HG03175 (cell line): ENCODE results near the gene GABRB2.

Experiments
- ATAC-seq: cut with Tn5 transposase; IDR thresholded peaks from one replicate; pipeline ENCODE4 v1.9.1; 2021; ENCODE audit warnings: mild to moderate bottlenecking, moderate library complexity; ENCODE audit not compliant: unreplicated experiment

The GABRB2 gene

DNA sequence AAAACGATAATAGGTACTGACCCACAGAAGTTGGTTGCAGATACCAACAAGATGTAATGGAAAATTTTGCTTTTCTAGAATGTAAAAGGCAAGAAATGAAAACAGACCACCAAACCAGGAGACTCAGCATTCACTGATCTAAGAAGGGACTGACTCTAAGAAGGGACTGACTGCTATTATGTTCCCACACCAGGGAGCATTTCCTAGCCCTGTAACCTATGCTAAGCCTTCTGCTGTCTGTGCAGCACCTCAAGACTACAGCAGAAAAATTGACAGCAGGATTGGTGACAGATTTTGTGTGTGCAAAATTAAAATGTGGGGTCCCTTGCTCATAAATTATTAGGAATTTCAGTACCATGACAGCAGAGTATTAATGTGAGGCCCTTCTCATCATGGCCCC, 154.8 kb downstream of the GABRB2 start:
- no peak for ATAC-seq

DNA sequence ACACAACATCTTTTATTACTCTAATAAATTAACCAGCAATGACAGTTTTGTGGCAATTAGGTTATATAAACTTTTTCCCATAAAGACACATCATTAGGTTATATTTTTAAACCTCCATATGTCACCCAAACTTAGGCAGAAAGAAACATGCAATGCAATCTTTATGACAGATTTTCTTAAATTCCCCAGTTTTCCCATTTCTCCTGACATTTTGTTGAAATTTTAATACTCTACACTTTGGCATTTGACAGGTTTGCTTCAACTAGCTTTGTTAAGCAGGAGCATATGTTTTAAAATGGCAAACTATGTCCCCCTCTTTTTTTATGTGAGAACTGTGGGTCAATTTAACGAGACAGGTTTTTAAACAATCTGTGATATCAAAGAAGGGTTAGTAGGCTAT, 155.5 kb downstream of the GABRB2 start:
- ATAC-seq = no peak

DNA sequence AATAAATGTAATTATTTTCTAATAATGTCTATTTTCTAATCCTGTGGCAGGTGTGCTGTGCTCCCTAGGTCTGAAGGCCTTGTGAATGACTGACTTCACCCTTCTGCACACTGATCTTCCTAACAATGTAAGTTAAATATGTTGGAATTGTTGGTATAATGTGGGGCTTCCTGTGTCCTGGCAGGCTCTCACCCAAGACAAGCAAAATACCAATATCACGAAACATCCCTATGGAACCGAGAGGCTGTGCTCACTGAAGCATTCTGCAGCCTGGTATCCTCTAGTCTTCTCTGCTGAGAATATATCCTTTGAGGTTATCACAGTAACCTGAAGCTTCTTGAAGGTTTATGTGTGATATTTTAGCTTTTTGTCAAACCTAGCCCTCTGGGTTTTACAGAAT, 159.4 kb downstream of the GABRB2 start:
- no peak for ATAC-seq

DNA sequence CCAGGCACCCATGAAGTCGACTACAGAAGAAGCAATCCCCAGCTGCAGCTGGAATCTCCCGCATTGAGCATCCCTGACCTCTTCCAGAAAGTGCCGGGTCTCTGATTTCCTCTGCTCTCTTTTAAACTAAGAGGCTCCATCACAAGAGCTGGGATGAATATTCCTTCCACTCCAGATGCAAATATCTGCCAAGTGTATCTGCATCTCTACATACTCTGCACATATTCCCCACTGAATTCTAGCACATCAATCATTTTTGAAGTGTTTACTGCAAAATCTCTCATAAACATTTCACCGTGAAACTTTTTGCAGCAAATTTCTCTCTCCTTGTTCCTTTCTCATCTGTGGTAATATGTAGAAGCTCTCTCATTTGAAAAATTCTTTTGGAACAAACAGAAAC, 161.5 kb downstream of the GABRB2 start:
- ATAC-seq = no peak

DNA sequence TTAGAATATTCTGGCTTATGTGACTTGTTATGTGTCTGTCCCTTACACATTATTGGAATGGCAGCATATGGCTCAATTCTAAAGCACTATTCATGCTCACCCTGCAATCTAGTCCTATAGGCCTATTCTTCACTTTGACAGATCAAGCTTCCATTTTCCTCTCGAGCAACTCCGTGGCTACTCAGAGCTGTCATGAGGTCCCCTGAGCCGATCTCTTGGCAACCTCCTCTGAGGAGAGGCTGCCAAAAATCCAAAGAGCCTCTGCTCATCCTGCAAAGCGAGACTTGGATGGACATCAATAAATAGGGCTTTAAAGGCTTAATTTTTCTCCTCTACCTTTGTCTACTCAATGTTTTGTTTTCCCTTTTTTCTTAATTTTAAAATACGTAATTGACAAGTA, 163.8 kb downstream of the GABRB2 start:
- ATAC-seq = no peak

DNA sequence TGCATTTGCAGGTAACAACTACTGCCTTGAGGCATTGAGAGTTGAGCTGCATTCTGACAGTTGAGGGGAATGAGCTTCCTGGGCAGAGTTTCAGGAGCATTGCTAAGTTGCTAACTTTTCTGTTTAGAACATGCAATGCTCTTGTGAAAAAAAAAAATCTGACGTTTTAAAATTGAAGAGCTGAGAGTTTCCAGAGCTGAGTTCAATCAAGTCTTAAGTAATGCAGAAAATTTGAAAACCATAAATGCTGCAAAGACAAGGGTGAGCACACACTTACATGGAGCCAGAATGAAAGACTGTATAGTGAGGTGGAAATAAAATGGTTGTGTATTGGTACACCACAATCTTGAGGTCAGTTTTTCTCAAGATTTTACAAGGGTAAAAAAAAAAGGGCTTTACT, 166.0 kb downstream of the GABRB2 start:
- no peak for ATAC-seq

DNA sequence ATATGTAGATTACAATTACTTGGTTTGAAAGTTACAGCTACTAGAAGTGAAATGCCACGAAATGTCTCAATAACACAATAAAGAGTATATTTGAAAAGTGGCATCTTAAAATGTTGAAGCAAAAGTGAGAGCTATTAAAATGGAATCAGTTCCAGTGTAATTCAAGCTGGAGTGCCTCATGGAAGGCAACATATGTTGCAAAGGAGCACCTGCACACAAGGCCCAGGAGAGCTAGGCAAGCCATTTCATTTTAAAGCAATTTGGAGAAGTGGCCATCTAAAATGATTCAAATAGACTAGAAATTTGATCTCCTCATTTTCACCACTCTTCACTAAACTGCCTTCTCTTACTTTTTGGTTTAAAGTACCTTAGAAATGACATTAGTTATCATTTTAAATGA, 167.8 kb downstream of the GABRB2 start:
- ATAC-seq = no peak

DNA sequence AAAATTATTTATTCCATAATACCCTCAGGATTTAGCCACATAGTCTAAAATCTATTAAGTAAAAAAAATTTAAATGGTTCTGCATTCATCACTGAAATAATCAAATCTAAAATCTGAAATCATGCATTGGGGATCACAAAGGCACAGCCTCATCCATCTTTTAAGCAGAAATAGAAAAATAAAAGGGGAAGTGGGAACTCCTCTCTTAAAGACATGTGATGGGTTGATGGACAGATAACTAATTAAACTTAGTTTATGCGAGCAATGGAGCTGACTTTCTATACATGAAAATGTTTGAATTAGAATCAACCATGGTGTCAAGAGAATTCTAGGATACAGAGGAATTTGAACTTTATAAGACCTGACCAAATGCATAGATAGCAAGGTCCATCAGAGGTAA, 170.5 kb downstream of the GABRB2 start:
- no peak for ATAC-seq

DNA sequence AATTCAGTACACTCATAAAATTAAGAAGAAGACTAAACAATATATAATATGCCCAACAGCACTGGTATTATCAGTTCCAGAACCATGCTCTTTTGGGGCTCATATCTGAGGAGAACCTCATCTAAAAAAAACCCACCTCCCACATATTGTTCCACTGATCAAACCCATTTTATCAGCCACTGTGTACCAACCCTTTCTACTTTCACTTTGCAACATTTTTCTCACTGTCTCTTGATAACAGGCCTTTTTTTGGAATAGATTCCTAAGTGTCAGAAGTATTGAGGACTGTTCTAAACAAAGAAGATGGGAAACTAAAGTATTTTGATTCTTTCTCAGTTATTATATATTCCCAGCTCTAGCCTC, 173.2 kb downstream of the GABRB2 start:
- ATAC-seq = no peak

DNA sequence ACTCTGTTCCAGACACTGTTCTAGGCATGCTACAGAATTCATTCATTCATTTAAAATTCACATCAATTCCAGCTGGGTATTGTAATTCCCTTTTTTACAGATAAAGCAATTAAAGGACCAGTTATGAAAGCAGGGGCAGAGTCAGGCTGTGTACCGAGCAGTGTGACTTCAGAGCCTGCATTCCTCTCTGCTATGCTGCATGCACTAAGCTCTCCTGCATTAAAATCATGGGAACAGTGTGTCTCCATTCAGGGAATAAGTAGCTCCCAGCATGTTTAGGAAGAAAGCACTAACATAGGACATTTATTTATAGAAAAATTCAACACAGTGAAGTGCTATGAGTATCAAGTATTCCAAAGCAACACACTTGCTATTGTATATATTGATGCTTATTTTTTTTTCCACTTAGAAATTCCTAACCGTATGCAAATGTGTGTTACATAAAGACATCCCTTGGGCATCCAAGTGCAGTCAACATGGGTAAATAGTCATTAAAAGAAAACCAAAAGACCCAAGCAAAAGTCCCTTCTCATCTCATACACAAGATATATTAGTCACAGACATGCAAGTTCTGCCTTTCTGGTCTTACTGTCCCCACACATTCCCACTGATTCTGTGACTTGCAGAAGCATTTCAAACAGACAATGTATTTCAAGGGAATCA, 173.7 kb downstream of the GABRB2 start:
- ATAC-seq = no peak

DNA sequence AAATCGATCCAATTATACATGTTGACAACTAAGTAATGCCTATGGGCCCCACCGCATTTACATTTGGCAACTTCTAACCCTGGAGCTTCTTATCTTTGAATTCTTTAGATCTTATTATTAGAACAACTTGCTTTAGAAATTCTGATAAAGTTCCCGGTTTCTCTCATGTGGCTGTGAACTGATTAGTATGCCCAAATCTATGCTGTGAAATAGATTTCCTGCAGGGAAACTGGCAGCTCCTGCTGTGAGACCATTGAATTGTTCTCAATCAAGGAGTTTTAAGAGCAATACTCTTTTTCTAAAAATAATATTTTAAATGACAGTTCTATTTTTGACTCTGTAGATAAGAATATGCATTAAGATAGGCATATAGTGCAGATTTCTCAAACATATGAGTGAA, 177.5 kb downstream of the GABRB2 start:
- no peak for ATAC-seq

DNA sequence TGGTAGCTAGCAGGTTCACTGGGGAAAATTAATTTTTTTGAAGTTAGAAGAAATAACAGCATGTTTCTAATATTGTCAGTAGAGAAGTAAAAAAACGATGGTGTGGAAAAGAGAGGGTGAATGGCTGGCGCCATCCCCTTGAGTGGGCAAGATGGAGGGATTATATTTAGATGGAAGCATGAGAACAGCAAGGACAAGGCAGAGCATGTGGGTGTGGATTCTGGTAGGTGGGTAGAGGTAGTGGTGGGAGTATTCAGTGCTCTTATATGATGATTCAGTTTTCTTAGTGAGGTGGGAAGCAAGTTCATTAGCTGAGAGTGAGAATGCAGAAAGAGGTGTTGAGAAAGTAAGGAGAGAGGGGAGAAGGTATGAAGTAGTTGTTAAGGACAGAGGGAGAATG, 188.1 kb downstream of the GABRB2 start:
- no peak for ATAC-seq

DNA sequence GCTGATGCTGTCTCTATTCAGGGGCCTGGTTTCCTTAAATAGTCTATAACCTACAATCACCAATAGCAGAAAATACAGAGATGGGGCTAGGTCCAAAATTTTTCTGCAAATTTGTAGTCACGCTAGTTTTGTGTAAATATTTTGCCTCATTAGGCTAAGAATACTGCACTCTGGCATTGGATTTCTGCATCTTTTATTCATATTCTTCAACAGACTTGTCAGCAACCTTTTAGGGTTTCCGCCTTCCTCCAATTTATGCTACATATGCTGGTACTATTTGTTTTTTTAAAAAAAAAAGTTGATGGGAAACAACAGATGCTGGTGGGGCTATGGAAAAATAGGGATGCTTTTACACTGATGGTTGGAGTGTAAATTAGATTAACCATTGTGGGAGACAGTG, 202.3 kb downstream of the GABRB2 start:
- ATAC-seq = no peak

DNA sequence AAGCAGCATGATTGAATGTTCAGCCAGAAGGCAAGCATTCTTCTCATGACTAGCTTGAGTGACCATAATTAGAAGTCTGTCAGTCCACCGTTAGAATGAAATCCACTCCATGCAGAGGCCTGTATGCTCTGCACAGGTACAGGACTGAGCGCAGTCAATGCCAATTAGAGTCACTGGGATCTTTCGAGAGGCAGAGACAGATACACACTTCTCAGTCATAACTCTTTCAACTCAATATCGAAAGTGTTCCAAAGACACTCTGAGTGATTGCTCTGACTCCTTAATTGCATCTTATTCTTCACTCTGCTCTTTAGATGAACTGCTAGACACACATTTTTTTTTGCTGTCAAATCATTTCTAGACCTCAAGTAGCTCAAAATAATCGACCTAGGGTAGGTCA, 203.6 kb downstream of the GABRB2 start:
- no peak for ATAC-seq

DNA sequence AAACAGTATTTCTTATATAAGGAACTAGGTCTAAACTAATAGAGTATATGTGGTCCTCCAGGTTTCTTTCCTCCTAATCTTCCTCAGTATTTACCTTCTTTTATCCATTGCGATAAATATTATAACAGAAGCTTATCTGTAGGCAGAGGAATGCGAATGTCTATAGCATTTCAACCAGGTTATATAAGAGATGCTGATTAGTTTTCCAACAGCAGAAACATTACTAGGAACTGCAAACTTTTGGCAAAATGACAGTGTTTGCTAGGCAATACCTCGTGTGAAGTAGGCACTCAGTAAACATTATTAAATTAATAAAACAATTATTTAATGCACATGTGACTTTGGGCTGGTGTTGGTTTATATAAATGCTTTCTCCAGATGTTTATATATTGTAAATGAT, 206.5 kb downstream of the GABRB2 start:
- no peak for ATAC-seq

DNA sequence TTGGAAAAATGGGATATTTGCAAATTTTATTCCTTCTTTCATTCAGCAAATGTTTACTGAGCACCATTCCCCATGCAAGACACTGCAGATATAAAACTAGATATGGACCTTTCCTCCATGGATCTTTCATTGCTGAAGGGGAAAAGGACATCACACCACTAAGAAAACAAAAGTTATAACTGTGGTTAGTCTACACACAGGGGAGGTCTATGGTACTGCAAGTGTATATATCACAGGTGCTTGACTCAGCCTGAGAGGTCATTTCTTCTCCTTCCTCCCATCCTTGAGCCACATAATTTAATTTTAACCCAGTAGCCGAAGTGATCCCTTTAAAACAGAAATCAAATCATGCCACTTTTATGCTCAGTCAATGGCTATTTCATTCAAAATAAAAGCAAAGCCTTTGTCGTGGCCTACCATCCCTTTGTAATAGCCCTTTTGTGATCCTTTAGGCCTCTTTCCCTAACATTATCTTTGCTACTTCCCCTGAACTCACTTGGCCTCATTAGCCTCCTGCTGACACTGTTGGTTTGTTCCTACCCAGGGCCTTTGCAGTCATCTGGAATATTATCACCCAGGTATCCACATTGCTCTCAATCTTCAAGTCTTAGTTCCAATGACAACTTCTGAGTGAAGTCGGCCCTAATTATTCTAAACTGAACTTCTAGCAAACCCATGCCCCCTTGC, 213.2 kb downstream of the GABRB2 start:
- ATAC-seq = no peak

DNA sequence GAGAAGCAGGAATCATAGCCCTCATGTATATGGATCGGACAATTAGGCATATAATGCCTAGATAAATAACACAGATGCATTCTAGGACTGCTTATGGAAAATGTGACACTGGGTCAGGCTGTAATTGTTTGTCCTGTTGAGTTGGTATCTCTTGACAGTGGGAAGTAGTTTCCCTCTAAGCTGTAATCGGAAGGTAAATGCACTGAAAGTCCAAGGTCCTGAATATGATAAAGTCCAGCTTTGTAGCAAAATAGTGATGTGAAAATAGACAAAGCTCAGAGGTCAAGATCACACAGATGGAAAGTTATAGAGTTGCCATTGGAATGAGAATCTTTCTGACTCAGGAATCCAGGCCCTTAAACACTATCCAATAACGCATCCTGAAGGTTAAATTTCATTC, 214.2 kb downstream of the GABRB2 start:
- ATAC-seq = no peak

DNA sequence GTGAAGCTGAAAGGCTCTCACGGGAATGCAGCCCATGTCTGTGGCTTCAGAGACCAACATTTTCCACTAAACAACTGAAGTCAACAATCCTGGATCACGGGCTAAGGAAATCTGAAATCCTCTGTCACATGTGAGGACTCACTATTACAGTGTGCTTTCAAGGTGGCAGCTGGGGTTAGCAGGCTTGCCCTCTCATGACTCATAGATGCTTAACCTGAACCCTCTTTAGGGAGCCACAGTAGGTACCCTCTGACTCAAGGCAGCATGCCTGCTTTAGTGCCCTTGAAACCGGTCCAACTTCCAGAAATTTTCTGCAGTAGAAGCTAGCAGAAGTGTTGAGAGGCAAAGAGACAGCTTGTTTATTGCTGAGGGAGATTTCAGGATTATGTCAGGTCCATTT, 232.5 kb downstream of the GABRB2 start:
- ATAC-seq = no peak

DNA sequence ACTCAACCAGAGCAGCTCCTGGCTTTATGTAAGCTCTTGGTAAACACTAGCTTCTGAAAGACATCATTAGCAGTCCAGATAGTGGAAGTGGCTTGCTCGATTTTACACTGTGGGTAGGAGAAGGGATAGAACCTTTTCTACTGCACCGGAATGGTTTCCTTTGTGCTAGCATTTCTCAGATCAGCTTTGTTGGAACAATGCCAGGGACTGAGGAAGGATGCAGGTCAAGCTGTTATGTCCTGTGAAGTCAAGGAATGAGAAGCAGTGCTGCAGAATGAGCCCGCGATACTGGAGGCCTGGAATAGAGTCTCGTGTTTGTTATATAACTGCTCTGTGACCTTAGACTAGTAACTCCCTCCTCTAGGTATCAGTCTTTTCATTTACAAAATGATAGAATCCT, 233.6 kb downstream of the GABRB2 start:
- ATAC-seq = no peak

DNA sequence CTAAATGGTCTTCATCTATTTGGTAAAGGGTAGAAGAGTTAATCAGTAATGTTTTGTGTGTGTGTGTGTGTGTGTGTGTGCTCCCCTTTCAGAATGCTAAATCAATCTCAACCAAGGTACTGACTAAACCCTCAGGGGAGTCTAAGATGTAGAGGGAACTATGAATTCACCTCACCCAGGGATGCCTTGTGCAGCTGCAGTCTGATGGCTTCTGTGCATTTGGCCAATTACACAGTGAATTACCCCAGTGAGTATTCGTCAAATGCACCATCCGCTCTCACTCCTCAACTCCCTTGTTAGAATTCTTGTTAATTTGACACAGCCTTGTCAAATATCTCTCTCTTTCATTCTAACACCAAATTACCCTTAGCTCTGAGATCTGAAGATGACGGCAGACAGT, 234.6 kb downstream of the GABRB2 start:
- no peak for ATAC-seq

DNA sequence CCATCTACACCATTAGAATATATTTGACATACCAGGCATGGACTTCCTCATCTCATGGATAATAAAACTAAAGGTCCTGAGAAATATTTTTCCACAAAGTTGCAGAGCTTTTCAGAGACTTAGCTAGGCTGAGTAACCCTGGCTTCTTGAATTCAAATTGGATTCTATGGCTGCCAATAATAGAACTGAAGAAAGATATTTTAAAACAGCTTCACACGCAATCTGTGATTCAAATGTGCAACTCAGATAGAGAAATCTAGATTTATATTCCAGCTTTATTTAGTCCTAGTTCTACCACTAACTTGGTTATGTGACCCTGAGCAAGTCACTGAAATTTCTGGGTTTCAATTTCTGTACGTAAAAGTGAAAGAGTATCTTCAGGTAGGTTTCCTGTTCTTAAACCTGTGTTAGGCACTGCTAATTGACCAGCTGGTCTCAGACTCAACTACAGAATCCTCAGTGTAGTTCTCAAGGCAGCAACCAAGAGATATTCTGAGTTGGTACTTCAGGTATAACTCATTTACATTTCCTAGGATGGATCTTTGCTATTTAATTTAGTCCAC, 235.3 kb downstream of the GABRB2 start:
- peak; percentile 86 for ATAC-seq

DNA sequence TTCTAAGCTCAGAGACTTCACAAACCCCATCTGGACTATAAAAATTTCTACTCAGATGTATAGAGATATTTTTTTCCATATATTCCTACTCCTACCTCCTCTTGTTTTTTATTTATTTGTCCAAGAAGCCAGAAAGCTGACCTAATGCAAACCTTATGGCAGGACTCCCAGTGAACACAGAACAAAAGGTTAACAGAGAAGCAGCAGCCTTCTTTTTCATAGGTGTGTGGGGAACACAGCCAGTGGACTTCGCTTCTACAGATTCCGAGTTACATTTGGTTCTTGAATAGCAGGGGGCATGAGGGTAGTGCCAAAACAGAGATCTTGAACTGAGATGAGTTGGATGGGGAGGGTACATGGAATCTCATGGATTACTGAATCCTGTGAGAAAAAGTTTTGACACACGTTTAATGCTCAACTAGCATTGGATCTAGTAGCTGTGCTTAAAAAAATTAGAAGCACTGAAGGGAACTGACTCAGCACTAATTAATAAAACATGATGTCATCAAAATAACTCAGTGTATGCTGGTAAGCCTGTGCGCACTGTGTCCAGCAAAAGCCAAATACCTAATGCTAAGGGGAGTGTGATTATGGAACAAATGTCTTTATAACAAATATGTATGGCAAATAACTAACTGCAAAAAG, 240.1 kb downstream of the GABRB2 start:
- no peak for ATAC-seq
